Fibroblast of lung (primary cell): Measurements from ENCODE around the gene HEPN1.

Source experiments
- CTCF ChIP-seq, 2 donors: IDR thresholded peaks in 1 of 2; conservative IDR thresholded peaks in 1 of 2; 1 replicate in 1 of 2; 2 replicates in 1 of 2; pipeline ENCODE4 v1.5.1; 2011 to 2012; ENCODE audit warnings: low read length in 2 of 2, control low read depth in 1 of 2, inconsistent platforms in 1 of 2, low read depth in 1 of 2, mild to moderate bottlenecking in 1 of 2
- EZH2 ChIP-seq: IDR thresholded peaks from 2 replicates; pipeline ENCODE4 v1.5.1; 2012; ENCODE audit warnings: low read length, control low read depth, mild to moderate bottlenecking; ENCODE audit errors: missing control alignments

- TF ChIP-seq CTCF (conservative IDR thresholded peaks at IDR 0.05 in 1 of 2, IDR thresholded peaks at IDR 0.05 in 1 of 2; ENCODE audit: low read depth in 1 of 2, low read length in 2 of 2) (no peak), EZH2 (no peak)
These were observed 39.4 kb upstream of the HEPN1 start for GRCh38 chr11:124879493-124880289.
